ENCODE results near the gene ATP11A.

Gene ATP11A

DNA sequence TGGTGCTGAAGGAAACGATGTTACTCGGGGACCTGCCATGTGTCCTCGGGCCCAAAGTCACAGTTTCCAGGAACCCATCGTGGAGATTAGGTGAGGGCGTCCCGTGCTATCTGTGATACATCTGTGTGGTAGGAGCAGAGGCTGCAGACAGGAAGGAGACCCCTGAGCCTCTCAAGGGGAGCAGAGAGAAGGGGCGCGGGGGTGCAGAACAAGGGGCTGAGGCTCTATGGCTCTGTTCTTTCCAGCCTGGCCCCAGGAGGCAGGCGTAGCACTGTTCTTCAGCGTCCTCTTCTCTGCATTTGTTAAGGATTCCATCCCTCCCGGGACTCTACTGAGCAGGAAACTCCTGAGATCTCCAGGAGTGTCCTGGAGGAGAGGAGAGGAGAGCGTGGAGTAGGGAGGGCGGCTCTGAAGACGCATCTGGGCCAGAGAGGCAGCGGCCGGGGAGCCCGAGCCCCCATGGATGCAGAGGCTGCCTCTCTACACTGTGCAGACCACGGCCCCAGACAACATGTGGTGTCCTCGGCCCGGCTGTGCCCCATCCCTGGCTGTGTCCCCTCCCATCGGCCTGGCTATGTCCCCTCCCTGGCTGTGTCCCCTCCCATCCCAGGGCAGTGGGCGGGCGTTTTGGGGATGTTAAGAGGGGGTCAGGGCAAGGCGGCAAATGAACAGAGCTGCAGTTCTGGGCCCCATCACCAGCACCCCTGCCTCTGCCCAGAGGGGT is 118.0 kb downstream of the ATP11A start:
- Histone ChIP-seq H3K4me3 (ENCODE audit: insufficient read length, low read depth) (no peak overlapping the region), H3K27me3 (ENCODE audit: insufficient read depth, insufficient read length) (no peaks in the 10 kb centered on the region), H3K9ac (ENCODE audit: insufficient read length, low read depth) (no peak overlapping the region), H3K36me3 (ENCODE audit: insufficient read depth, insufficient read length, low read length) (peaks cover 39% of the 10 kb centered on the region), H3K4me1 (ENCODE audit: insufficient read depth, insufficient read length) (no peaks in the 10 kb centered on the region), H3K9me3 (ENCODE audit: insufficient read depth, low read length) (no peaks in the 10 kb centered on the region)
- no peak for TF ChIP-seq ZNF274 (IDR thresholded peaks at IDR 0.05; ENCODE audit: low read depth, low read length)
- TF ChIP-seq YY1 (IDR thresholded peaks at IDR 0.05; ENCODE audit: insufficient read depth, insufficient read length) = no peak
- DNase-seq (ENCODE audit: low read depth, low spot score) = no peak

DNA sequence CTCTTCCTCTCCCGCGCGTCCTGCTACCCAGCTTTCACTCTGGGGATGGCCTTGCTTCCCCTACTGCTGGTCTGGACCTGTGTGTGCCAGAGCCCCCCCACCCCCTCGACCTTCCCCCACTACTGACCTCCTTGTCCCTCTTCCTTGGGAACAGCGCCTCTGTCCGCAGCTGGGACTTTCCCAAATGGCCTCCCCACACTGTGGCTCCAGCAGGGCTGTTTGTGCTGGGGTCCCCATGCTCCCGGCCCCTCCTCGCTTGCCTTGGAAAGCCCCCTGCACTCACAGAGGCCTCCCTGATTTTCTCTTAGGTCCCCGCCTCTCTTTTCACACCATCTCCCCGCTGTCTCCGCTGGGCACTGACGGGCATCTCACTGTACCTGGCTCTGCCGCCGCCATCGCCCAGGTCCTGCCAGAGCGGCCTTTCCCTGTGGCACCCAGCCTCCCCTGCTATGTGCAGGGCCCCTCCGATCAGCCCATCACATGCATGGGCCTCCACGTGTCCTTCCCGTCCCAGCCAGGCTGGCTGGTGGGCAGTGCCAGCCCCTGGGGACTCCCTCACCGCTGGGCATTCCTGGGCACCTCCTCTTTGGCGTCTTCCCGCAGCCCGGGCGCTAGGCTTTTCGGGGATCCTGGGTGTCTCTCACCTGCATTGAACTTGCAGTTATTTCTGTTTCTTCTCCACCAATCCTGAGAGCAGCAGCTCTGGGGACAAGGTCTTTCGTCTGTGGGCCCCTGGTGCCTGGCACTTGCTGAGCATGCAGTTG is 118.7 kb downstream of the ATP11A start:
- Histone ChIP-seq H3K36me3 (ENCODE audit: insufficient read depth, insufficient read length, low read length) (peaks cover 39% of the 10 kb centered on the region), H3K9ac (ENCODE audit: insufficient read length, low read depth) (no peak overlapping the region), H3K4me1 (ENCODE audit: insufficient read depth, insufficient read length) (no peaks in the 10 kb centered on the region), H3K27me3 (ENCODE audit: insufficient read depth, insufficient read length) (no peaks in the 10 kb centered on the region), H3K9me3 (ENCODE audit: insufficient read depth, low read length) (no peaks in the 10 kb centered on the region), H3K4me3 (ENCODE audit: insufficient read length, low read depth) (no peak overlapping the region)
- DNase-seq (ENCODE audit: low read depth, low spot score) = no peak
- no peak for TF ChIP-seq ZNF274 (IDR thresholded peaks at IDR 0.05; ENCODE audit: low read depth, low read length)
- TF ChIP-seq YY1 (IDR thresholded peaks at IDR 0.05; ENCODE audit: insufficient read depth, insufficient read length) = no peak
- no peak for TF ChIP-seq SUZ12 (IDR thresholded peaks at IDR 0.05; ENCODE audit: extremely low read depth, insufficient read depth, insufficient read length)

DNA sequence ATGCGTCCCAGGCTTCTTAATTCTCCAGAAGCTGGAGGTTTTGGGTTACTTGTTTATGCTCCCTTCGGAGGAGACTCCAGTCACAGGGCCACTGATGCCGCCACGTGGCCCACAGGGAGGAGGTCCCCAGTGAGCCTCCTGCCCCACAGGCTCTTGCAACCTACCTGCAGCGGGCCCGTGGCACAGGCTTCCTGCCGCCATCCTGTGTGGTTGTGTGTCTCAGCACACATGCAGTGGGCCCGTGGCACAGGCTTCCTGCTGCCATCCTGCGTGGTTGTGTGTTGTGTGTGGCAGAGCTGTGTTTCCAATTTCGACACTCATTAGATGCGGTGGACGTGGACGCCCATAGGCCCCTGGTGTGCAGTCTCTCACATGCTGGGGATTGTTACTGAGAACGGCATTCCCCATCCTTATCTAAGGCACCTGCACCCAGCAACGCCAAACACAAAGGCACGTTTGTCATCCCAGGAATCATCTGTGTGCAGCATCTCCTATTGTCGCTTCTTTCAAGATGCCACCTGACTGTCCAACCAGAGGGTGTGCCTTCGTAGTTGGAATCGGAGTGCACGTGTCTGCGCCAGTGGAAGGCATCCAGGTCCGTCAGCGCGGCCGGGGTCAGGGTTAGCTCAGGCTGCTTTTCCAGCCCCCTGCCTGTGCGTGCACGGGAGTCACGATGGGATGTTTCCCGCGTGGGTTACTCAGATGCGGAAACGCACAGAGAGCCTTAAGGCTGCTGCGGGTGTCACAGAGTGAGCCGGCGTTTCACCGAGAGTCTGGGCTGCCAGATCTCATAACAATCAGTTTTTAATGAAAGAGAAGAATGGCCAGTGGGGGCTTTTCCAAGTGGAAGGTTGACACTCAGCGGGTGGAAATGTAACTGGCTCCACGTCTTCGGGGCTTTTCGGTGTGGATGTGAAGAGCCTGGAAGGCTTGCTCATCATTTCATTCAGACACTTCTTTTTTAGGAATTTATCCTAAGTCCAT is 119.8 kb downstream of the ATP11A start:
- no peak for DNase-seq (ENCODE audit: low read depth, low spot score)
- no peaks in the 10 kb centered on the region for H3K4me1 ChIP-seq (ENCODE audit: insufficient read depth, insufficient read length)
- no peak overlapping the region for H3K9ac ChIP-seq (ENCODE audit: insufficient read length, low read depth)
- peaks cover 42% of the 10 kb centered on the region for H3K36me3 ChIP-seq (ENCODE audit: insufficient read depth, insufficient read length, low read length)
- H3K4me3 ChIP-seq (ENCODE audit: insufficient read length, low read depth) = no peak overlapping the region
- no peaks in the 10 kb centered on the region for H3K27me3 ChIP-seq (ENCODE audit: insufficient read depth, insufficient read length)
- H3K9me3 ChIP-seq (ENCODE audit: insufficient read depth, low read length) = no peaks in the 10 kb centered on the region
- TF ChIP-seq ZNF274 (IDR thresholded peaks at IDR 0.05; ENCODE audit: low read depth, low read length) (no peak), YY1 (IDR thresholded peaks at IDR 0.05; ENCODE audit: insufficient read depth, insufficient read length) (no peak), SUZ12 (IDR thresholded peaks at IDR 0.05; ENCODE audit: extremely low read depth, insufficient read depth, insufficient read length) (no peak)

DNA sequence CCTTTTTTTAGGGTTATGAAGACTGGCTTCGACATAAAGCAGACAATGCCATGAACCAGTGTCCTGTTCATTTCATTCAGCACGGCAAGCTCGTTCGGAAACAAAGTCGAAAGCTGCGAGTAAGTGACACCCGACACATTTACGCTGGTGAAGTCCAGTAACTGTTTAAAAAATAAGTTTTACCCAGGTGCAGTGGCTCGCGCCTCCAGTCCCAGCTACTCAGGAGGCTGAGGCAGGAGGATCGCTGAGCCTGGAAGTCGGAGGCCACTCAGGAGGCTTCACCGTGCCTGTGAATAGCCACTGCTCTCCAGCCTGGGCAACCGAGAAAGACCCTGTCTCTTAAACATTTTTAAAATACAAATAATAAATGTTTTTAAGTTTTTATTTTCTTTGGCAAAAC is 120.8 kb downstream of the ATP11A start:
- no peaks in the 10 kb centered on the region for H3K9me3 ChIP-seq (ENCODE audit: insufficient read depth, low read length)
- no peak for TF ChIP-seq SUZ12 (IDR thresholded peaks at IDR 0.05; ENCODE audit: extremely low read depth, insufficient read depth, insufficient read length)
- TF ChIP-seq ZNF274 (IDR thresholded peaks at IDR 0.05; ENCODE audit: low read depth, low read length) = no peak
- TF ChIP-seq YY1 (IDR thresholded peaks at IDR 0.05; ENCODE audit: insufficient read depth, insufficient read length) = no peak
- DNase-seq (ENCODE audit: low read depth, low spot score) = no peak
- H3K4me1 ChIP-seq (ENCODE audit: insufficient read depth, insufficient read length) = no peaks in the 10 kb centered on the region
- peaks cover 52% of the 10 kb centered on the region for H3K36me3 ChIP-seq (ENCODE audit: insufficient read depth, insufficient read length, low read length)
- H3K9ac ChIP-seq (ENCODE audit: insufficient read length, low read depth) = no peak overlapping the region
- no peak overlapping the region for H3K4me3 ChIP-seq (ENCODE audit: insufficient read length, low read depth)
- no peaks in the 10 kb centered on the region for H3K27me3 ChIP-seq (ENCODE audit: insufficient read depth, insufficient read length)

DNA sequence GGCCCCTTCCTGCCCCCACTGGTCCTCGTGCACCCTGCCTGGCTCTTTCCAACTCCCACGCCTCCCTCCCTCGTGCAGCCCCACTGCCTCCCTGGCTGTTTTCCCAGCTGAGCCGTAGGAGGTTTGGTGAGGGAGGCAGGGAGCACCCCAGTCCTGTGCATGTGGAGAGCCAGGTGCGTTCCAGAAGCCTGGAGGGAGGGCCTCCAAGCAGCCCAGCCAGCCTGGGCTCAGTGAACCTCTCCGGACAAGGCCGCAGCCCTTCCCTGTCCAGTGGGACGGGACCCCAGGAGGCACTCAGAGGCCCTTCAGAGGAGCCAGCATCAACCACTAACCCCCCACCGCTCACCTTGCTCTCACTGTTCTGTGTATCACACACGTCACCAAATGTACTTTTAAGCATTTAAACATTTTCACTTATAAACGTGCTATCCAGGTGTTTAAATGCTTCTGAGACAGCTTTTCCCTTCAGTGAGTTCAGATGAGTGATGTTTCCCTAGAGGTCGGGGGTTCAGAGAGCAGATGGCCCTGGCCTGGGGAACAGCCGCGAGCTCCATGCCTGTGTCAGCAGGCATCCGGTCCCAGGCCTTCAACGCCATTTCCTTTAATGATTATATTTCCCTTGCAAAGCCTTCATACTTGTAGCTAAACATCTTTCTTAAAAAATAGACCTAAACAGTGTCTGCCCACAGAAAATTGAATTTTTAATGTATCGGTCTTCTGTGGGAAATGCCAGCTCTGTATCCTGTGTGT is 122.6 kb downstream of the ATP11A start:
- H3K27me3 ChIP-seq (ENCODE audit: insufficient read depth, insufficient read length) = no peaks in the 10 kb centered on the region
- TF ChIP-seq YY1 (IDR thresholded peaks at IDR 0.05; ENCODE audit: insufficient read depth, insufficient read length) = no peak
- no peak for TF ChIP-seq ZNF274 (IDR thresholded peaks at IDR 0.05; ENCODE audit: low read depth, low read length)
- no peak for TF ChIP-seq SUZ12 (IDR thresholded peaks at IDR 0.05; ENCODE audit: extremely low read depth, insufficient read depth, insufficient read length)
- H3K4me1 ChIP-seq (ENCODE audit: insufficient read depth, insufficient read length) = no peaks in the 10 kb centered on the region
- peaks cover 63% of the 10 kb centered on the region for H3K36me3 ChIP-seq (ENCODE audit: insufficient read depth, insufficient read length, low read length)
- no peak overlapping the region for H3K4me3 ChIP-seq (ENCODE audit: insufficient read length, low read depth)
- DNase-seq (ENCODE audit: low read depth, low spot score) = no peak
- peaks cover 11% of the 10 kb centered on the region for H3K9me3 ChIP-seq (ENCODE audit: insufficient read depth, low read length)
- H3K9ac ChIP-seq (ENCODE audit: insufficient read length, low read depth) = no peak overlapping the region

DNA sequence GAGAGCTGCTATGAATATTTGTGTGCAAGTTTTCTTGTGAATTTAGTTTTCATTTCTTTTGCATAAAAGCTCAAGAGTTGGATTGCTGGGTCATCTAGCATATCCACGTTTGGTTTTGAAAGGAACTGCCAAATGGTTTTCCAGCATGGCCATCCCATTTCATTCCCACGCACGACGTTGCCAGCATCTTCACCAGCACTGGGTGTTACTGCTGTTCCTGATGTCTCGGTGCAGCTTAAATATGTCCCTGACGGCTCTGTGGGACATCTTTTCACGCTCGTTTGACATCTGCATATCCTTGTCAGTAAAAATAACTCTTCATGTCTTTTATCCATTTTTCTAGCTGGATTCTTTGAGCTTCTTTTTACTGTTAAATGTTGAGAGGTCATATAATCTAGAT is 123.7 kb downstream of the ATP11A start:
- no peaks in the 10 kb centered on the region for H3K4me1 ChIP-seq (ENCODE audit: insufficient read depth, insufficient read length)
- DNase-seq (ENCODE audit: low read depth, low spot score) = no peak
- TF ChIP-seq YY1 (IDR thresholded peaks at IDR 0.05; ENCODE audit: insufficient read depth, insufficient read length) (no peak), ZNF274 (IDR thresholded peaks at IDR 0.05; ENCODE audit: low read depth, low read length) (no peak), SUZ12 (IDR thresholded peaks at IDR 0.05; ENCODE audit: extremely low read depth, insufficient read depth, insufficient read length) (no peak)
- H3K27me3 ChIP-seq (ENCODE audit: insufficient read depth, insufficient read length) = no peaks in the 10 kb centered on the region
- H3K36me3 ChIP-seq (ENCODE audit: insufficient read depth, insufficient read length, low read length) = peaks cover 71% of the 10 kb centered on the region
- H3K9me3 ChIP-seq (ENCODE audit: insufficient read depth, low read length) = peaks cover 22% of the 10 kb centered on the region
- no peak overlapping the region for H3K9ac ChIP-seq (ENCODE audit: insufficient read length, low read depth)
- no peak overlapping the region for H3K4me3 ChIP-seq (ENCODE audit: insufficient read length, low read depth)

Data from NT2/D1 (cell line).